ENCODE data around the gene SLC43A3.

Gene SLC43A3

DNA sequence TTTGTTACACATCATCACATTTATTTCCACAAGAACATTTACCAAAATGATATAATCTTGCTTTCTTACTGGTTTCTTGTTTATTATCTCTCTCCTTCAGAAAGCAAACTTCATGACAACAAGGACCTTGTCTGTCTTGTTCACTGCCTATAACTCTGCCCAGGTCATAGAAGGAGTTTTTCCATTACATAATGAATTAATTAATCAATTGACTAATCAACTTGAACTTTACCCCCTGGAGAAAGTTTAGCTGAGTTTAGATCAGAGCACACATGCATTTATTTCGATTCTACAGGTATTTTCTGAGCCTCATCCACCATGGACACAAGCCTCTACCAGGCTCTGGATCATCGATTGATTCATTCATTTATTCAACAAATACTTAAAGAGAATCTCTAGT lies 30.2 kb downstream of the SLC43A3 start:
- in situ Hi-C loops (cut with MboI; ENCODE audit: low sequenced_read_pairs, unreplicated experiment), result no loop called here
- TF ChIP-seq, protein P1, sequence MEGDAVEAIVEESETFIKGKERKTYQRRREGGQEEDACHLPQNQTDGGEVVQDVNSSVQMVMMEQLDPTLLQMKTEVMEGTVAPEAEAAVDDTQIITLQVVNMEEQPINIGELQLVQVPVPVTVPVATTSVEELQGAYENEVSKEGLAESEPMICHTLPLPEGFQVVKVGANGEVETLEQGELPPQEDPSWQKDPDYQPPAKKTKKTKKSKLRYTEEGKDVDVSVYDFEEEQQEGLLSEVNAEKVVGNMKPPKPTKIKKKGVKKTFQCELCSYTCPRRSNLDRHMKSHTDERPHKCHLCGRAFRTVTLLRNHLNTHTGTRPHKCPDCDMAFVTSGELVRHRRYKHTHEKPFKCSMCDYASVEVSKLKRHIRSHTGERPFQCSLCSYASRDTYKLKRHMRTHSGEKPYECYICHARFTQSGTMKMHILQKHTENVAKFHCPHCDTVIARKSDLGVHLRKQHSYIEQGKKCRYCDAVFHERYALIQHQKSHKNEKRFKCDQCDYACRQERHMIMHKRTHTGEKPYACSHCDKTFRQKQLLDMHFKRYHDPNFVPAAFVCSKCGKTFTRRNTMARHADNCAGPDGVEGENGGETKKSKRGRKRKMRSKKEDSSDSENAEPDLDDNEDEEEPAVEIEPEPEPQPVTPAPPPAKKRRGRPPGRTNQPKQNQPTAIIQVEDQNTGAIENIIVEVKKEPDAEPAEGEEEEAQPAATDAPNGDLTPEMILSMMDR (IDR thresholded peaks at IDR 0.05; ENCODE audit: borderline replicate concordance, control extremely low read depth, extremely low read depth, insufficient read depth, missing control alignments), result no peak
- DNase-seq (ENCODE audit: low spot score), result no peak

DNA sequence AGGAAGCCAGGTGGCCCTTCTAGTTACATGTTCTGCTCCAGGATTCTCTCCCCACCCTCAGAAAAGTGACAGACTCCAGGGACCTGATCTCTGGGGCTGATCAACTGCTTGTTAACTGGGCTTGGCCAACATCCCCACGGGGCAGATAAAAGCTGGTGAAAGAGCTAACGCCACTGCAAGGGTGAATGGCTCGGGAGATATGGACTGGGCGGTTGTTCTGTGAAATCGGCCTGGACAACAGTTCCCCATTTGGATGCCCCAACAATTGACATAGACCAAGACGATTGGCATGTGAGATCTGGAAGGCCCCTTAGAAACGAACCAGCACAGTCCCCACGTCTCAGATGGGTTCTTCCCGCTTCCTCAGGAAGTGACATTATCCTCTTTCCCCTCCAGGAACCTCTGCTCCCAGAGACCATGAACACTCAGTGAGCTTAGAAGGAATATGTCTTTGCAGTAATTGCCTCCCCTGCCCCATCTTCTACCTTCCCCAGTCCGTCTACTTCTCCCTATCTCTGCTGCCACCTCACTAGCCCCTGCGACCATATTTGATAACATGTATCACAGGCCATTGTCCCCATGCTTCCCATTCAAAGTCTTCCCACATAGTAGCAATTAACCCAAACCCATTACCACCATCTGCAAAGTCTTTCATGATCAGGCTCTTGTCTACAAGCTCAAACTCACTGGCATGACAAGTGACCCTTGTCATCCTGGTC lies 30.9 kb downstream of the SLC43A3 start:
- no peak for DNase-seq (ENCODE audit: low spot score)
- TF ChIP-seq, protein P1 (IDR thresholded peaks at IDR 0.05; ENCODE audit: borderline replicate concordance, control extremely low read depth, extremely low read depth, insufficient read depth, missing control alignments), result no peak
- in situ Hi-C loops (cut with MboI; ENCODE audit: low sequenced_read_pairs, unreplicated experiment), result no loop called here

DNA sequence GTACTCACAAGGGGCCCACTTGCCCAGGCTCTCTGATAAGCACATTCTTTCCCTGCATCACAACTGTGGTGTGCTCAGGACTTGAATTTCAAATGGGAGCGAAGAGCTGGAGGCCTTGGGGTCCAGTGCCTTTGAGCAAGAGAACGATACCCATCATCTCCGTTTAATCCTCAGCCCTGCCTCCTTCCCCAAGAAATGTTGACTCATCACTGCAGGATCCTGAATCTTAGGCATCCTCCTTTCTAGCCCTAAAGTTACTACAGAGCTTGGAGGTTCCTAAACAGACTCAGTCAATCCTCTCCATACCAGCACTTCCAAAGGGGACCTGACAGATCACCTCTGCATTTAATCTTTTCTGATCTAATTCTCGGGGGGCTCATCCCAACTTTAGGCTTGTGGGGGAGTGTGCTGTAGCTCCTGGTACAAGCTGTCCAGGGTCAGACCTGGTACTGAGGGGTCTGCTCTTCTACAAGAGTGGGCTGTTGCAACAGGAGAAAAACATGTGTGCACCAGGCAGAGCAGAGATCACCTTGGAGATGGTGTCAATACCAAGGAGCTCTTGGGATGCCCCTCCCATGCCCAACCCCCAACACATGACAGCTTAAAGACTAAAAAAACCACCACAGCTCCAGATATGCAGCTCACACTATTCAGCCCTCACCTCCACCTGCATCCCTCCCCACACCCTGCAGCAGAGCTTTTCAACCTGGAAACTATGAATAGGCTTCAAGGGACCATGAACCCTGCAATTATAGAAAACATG lies 32.5 kb downstream of the SLC43A3 start:
- DNase-seq (ENCODE audit: low spot score), result no peak
- in situ Hi-C loops (cut with MboI; ENCODE audit: low sequenced_read_pairs, unreplicated experiment), result no loop called here
- TF ChIP-seq, protein P1 (IDR thresholded peaks at IDR 0.05; ENCODE audit: borderline replicate concordance, control extremely low read depth, extremely low read depth, insufficient read depth, missing control alignments), result no peak

DNA sequence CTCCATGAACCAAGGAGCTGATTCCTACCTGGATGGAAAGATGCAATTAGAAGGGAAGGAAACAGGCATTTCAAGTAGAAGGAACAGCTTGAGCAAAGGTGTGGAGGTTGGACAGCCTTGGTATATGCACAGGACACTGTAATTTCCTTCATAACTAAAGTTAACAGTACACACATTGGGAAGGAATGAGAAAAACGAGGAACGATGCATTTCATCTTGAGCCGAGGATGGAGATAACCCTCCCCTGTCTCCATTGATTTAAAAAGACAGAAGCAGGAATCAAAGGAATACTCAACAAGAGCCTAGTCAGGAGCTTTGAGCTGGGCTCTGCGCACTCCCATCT lies 34.2 kb downstream of the SLC43A3 start:
- in situ Hi-C loops (cut with MboI; ENCODE audit: low sequenced_read_pairs, unreplicated experiment), result no loop called here
- no peak for DNase-seq (ENCODE audit: low spot score)
- TF ChIP-seq, protein P1 (IDR thresholded peaks at IDR 0.05; ENCODE audit: borderline replicate concordance, control extremely low read depth, extremely low read depth, insufficient read depth, missing control alignments), result no peak

DNA sequence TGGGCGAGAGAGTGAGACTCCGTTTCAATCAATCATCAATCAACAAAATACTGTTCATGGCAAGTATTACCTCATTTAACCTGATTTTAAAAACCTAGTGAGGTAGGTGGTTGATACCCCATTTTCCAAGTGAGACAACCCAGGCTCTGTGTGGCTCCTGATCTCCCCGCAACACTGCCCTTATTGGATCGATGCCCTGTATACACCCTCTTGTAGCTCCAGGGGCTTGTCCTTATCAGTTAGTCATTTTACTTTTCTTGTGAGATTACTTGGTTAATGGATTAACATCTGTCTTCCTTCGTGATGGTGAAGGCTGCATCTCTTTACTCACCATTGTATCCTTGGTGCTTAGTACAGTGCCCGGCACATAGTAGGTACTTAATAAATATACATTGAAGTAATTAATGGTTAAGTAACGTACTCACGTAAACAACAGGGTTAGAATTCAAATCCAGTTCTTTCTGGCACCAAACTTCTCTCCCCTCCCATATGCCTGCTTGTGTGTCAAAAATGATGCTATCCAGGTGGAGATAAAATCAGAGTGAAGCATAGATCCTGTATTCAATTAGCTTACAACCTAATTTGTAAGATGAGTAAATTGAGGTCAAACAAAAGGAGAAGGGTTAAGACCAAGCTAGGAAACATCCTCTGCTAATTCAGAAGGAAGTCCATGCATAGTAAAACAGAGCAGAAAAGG lies 34.7 kb downstream of the SLC43A3 start:
- no peak for DNase-seq (ENCODE audit: low spot score)
- in situ Hi-C loops (cut with MboI; ENCODE audit: low sequenced_read_pairs, unreplicated experiment), result no loop called here
- TF ChIP-seq, protein P1 (IDR thresholded peaks at IDR 0.05; ENCODE audit: borderline replicate concordance, control extremely low read depth, extremely low read depth, insufficient read depth, missing control alignments), result no peak

DNA sequence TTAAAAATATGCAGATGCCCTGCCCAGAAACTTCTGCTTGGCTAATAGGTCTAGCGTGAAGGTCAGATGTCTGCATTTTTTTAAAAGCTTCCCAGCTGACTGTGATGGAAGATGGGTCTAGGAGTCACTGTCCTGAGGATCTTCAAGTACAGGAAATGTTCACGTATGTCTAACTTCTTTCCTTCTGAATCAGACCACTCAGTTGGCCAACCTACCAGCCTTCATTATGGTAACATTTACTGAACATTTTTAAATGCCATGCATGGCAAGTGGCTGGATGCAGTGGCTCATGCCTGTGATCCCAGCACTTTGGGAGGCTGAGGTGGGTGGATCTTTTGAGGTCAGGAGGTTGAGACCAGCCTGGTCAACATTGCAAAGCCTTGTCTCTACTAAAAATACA lies 35.4 kb downstream of the SLC43A3 start:
- no peak for DNase-seq (ENCODE audit: low spot score)
- in situ Hi-C loops (cut with MboI; ENCODE audit: low sequenced_read_pairs, unreplicated experiment), result no loop called here
- TF ChIP-seq, protein P1 (IDR thresholded peaks at IDR 0.05; ENCODE audit: borderline replicate concordance, control extremely low read depth, extremely low read depth, insufficient read depth, missing control alignments), result no peak

Data from GM13976 (cell line).